Activated naive CD8-positive, alpha-beta T cell treated with anti-CD3 and anti-CD28 coated beads, Interleukin-2, amount 10 ng/mL, durations not matched to agents 7 days and 5 days (primary cell): Measurements from ENCODE around the gene KCNH2. TPM values are rescaled to one million over a fixed set of nuclear protein-coding genes. Genes with fewer than 3 reads are reported as not detected.
A peak's percentile ranks its signal among the peaks of the same experiment; 100 is the strongest.

Source experiments
- ATAC-seq: fragments of 150-1000 bp; cut with Tn5 transposase; one replicate; pipeline ENCODE4 v1.10.0; 2021; ENCODE audit warnings: low read depth, moderate library complexity
- POLR2A ChIA-PET: fragments of 350-600 bp; sonication (Branson Sonifier 250); formaldehyde crosslinking; loops from one replicate; lab custom pipeline; 2021; ENCODE audit warnings: antibody characterized with exemption; lab: Charles Lee
- DNase-seq: peaks from one replicate; pipeline ENCODE4 v3.0.0; 2021
- H3K27ac Mint-ChIP-seq: one replicate; pipeline ENCODE4 v1.8.0; 2022; ENCODE audit warnings: mild to moderate bottlenecking, mixed read lengths
- H3K27me3 Mint-ChIP-seq: one replicate; pipeline ENCODE4 v1.8.0; 2022; ENCODE audit warnings: mild to moderate bottlenecking, moderate library complexity, mixed read lengths
- H3K36me3 Mint-ChIP-seq: one replicate; pipeline ENCODE4 v1.8.0; 2021; ENCODE audit warnings: mild to moderate bottlenecking, mixed read lengths
- H3K4me1 Mint-ChIP-seq: one replicate; pipeline ENCODE4 v1.8.0; 2021; ENCODE audit warnings: mixed read lengths
- H3K4me3 Mint-ChIP-seq: one replicate; pipeline ENCODE4 v1.8.0; 2022; ENCODE audit warnings: mild to moderate bottlenecking, moderate library complexity, mixed read lengths
- H3K9me3 Mint-ChIP-seq: one replicate; pipeline ENCODE4 v1.8.0; 2021; ENCODE audit warnings: mixed read lengths
- total RNA-seq, 2 experiments: library from RNA; stranded (reverse); gene quantifications; one replicate each; pipeline ENCODE4 v1.2.3, GENCODE V29; 2021

Gene KCNH2
- total RNA-seq, 2 experiments from 2014 or later, result 0.50 to 0.54 TPM

DNA sequence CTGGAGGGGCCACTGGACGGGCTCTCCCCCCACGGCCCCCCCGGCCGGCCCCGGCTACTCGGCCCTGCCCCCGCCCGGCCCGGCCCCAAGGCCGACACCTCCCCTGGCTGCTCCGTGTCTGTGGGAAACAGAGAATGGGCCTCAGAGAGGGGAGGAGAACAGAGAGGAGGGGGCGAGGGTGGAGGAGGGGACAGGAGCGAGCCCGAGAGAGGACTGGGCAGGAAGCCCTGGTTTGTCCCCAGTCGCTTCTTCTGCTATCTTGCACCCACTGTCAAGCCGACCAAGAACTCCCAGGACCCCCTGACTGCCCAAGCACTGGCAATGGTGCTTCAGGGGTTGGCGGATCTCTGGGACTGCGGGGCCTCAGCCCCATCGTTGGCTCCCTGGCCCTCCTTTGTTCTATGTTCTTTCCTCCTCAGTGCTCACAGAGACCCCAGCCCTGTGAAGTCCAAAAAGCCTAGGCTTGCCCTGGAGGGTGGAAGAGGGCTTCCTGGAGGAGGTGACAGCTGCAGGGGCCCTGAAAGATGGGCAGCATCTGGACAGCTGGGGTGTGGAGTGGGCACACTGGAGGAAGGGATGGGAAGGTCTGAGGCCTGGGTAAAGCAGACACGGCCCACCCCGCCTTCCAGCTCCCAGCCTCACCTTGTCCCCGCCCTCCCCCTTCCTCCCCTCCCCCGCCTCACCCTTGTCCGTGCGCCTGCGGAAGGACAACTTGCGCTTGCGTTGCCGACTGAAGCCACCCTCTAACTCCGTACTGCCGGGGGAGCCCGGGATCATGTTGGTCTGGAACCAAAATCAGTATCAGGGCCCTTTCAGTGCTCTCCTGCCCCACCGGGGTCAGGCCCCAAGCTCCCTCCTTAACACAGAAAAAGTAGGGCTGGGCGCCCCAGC lies 30.1 kb downstream of the KCNH2 start:
- no peak overlapping the region for H3K4me3 Mint-ChIP-seq
- no peak overlapping the region for H3K27ac Mint-ChIP-seq
- peaks cover 18% of the 10 kb centered on the region for H3K27me3 Mint-ChIP-seq
- DNase-seq, result peak; percentile 15
- peaks cover 1% of the 10 kb centered on the region for H3K4me1 Mint-ChIP-seq
- ATAC-seq, result no peak
- H3K36me3 Mint-ChIP-seq, result no peaks in the 10 kb centered on the region
- POLR2A ChIA-PET, result no interaction called here
- no peaks in the 10 kb centered on the region for H3K9me3 Mint-ChIP-seq

DNA sequence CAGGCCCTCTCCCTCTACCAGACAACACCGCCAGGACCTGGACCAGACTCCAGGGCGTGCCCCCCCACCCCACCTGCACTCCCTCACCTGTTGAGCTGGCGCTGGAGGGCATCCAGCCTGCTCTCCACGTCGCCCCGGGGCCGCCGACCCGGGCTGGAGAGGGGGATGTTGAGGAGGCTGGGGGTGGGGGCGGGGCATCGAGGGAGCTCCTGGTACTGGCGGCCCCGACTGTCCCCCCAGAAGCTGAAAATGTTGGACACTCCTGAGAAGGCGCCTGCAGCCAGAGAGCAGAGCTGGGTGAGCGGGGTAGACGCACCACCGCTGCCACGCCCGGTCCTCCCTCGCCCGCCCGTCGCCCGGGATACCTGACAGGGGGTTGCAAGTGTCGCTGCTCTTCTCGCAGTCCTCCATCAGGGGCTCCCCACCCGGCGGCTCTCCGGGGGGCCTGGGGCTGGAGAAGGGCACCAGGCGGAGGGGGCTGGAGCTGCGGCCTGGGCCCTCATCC lies 30.8 kb downstream of the KCNH2 start:
- DNase-seq (peak; percentile 30), ATAC-seq (no peak)
- Mint-ChIP-seq H3K4me1 (peaks cover 7% of the 10 kb centered on the region), H3K36me3 (no peaks in the 10 kb centered on the region), H3K4me3 (no peak overlapping the region), H3K27me3 (peaks cover 18% of the 10 kb centered on the region), H3K9me3 (no peaks in the 10 kb centered on the region), H3K27ac (no peak overlapping the region)
- POLR2A ChIA-PET, result no interaction called here

DNA sequence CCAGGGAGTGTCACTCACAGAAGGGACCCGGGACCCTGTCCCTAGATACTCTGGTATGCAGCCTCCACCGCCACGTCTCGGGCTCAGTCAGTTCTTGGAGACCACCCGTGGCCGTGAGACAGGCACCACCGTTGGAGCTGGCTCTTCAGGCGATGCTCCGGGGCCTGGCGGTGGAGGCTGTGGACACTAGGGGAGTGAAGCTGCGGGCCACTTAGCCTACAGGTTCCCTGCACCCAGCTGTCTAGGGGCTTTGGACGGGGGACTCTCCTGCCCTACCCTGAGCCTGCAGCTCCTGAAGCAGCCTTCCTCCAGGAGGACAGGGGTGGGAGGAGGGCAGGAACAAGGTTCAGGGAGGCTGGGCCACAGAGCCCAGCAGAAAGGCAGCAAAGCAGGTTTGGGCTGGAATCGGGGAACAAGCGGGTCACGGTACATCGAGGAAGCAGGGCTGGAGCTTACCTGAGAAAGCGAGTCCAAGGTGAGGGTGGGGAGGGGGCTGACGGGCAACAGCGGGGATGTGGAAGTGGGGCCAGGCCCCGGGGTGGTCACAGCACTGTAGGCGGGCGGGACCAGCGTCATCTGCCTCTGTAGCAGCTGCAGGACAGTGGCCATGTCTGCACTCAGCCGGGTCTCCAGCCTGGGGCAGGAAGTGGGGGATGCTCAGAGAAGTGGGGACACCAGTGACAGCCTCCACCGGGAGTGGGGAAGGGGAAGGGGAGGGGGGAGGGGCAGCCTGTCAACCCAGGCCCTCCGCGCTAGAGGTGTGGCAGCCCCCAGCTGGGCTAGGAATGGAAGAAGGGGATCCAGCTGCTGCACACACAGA lies 31.5 kb downstream of the KCNH2 start:
- Mint-ChIP-seq H3K27me3 (peaks cover 18% of the 10 kb centered on the region), H3K36me3 (no peaks in the 10 kb centered on the region), H3K9me3 (no peaks in the 10 kb centered on the region), H3K4me1 (peaks cover 11% of the 10 kb centered on the region), H3K27ac (no peak overlapping the region), H3K4me3 (no peak overlapping the region)
- ATAC-seq (no peak), DNase-seq (peak; percentile 28)
- POLR2A ChIA-PET, result no interaction called here

DNA sequence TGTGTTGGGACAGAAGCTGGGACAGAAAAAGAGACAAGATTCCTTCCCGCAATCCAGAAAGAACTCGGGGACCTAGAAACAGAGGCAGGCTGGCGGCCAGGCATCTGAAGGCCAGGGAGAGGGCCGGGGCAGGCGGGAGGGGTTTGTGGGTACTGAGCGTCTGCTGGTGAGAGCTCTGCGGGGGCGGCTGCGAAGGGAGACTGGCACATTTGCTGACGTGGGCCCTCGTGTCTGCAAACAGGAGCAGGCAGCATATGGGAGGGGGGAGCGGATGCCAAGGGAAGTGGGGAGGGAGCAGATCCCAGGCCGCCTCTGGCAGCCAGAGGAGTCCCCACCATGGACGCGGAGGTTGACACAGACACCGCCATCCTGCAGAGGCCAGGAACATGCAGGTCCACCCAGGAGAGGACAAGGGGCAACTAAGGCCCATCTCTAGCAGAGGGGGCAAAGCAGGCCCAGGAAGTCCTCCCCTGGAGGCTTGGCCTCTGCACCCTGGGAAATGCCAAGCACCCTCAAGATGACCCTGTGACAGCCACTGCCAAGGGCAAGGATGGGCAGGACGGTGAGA lies 32.2 kb downstream of the KCNH2 start:
- Mint-ChIP-seq H3K4me1 (peaks cover 15% of the 10 kb centered on the region), H3K36me3 (no peaks in the 10 kb centered on the region), H3K27me3 (peaks cover 21% of the 10 kb centered on the region), H3K27ac (no peak overlapping the region), H3K9me3 (no peaks in the 10 kb centered on the region), H3K4me3 (no peak overlapping the region)
- POLR2A ChIA-PET, result no interaction called here
- DNase-seq (peak; percentile 23), ATAC-seq (no peak)

DNA sequence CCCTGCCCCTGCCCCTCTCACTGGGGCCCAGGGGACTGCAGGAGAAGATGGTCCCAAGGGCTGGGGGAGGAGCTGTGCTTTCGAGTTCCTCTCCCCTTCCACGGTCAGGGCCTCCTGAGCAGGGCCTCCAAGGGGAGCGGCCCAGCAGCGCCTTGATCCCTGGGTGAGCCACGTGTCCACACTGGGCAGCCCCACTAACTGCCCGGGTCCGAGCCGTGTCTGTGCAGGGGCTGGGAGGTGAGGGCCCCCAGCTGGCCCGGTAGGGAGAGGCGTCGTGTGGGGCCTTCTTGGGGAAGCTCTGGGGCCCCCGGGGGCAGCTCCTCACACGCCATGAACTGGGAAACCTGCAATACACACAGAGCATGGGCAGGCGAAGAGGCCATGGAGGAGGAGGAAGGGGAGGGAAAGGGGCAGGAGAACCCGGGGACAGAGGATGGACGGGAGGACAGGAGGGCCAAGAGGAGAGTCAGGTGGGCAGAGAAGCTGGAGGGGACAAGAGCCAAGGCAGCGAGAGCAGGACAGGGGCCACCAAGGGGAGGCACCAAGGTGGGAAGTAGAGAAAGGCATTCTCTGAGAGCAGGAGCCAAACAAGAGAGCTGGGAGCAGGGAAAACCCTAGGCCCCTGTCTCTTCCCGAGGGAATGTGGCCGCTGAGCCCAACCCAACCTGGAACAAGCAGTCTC lies 32.8 kb downstream of the KCNH2 start:
- DNase-seq, result peak; percentile 25
- no peak overlapping the region for H3K27ac Mint-ChIP-seq
- no peak for ATAC-seq
- H3K9me3 Mint-ChIP-seq, result no peaks in the 10 kb centered on the region
- no peak overlapping the region for H3K4me3 Mint-ChIP-seq
- H3K4me1 Mint-ChIP-seq, result peaks cover 15% of the 10 kb centered on the region
- no peaks in the 10 kb centered on the region for H3K36me3 Mint-ChIP-seq
- POLR2A ChIA-PET, result no interaction called here
- peaks cover 25% of the 10 kb centered on the region for H3K27me3 Mint-ChIP-seq

DNA sequence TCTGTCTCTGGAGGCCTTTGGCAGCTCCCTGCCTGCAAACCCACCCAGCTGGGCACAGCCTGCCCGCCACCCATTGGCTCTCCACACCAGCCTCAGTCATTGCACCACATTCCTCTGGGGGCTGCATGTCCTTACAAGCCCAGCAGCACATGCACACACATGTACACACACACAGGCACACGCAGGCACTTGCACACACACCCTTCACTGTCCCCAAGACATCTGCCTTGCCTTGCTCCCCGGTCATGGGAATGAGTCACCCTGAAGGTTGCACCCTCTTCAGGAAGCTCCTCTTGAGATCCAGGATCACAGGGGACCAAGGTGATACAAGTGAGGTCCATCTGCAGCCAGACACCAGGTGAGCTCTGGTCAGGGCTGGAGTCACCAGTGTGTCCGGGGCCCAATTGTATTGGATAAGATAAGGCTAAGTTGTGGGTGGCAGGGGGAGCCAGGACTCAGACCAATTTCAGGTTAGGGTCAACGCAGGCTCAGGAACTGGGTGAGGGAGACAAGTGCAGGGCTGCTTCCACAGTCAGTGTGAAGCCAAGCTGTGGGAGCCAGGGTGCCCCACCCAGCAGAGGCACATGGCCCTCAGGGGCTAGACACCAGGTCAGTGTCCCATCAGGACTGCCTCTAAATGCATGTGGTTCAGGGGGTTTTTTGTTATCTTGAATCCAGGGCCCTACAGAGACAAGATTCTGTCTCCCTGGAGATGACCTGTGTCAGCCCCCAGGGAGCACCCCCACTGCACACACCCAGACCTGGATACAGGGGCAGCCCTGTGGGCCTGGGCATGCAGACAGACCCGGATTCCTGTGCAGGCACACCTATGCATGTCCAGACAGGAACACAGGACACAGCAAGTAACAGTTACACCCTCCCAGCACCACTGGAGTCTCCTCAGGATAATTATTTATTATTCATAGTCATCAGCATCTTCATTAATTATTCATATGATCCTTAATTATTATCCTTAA lies 33.8 kb downstream of the KCNH2 start:
- no peak for ATAC-seq
- H3K36me3 Mint-ChIP-seq, result no peaks in the 10 kb centered on the region
- DNase-seq, result peak; percentile 21
- H3K4me1 Mint-ChIP-seq, result peaks cover 15% of the 10 kb centered on the region
- H3K9me3 Mint-ChIP-seq, result no peaks in the 10 kb centered on the region
- no peak overlapping the region for H3K27ac Mint-ChIP-seq
- no peak overlapping the region for H3K4me3 Mint-ChIP-seq
- POLR2A ChIA-PET, result no interaction called here
- H3K27me3 Mint-ChIP-seq, result peaks cover 28% of the 10 kb centered on the region

DNA sequence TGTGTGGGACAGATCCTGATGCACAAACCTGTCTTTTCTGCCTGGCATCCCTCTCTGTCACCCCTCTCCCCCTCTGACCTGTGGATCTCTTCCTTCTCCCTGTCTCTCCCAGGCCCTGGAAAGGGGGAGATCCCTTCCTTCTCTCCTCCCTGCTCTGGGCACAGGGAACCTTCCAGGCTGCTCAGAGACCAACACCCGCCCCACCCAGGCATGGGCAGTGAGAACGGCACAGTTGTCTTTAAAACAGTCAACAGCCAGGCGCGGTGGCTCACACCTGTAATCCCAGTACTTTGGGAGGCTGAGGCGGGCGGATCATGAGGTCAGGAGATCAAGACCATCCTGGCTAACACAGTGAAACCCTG lies 34.7 kb downstream of the KCNH2 start:
- Mint-ChIP-seq H3K27ac (no peak overlapping the region), H3K27me3 (peaks cover 24% of the 10 kb centered on the region), H3K4me3 (no peak overlapping the region), H3K9me3 (no peaks in the 10 kb centered on the region), H3K4me1 (peaks cover 18% of the 10 kb centered on the region), H3K36me3 (no peaks in the 10 kb centered on the region)
- DNase-seq, result no peak
- POLR2A ChIA-PET, result no interaction called here
- ATAC-seq, result no peak

DNA sequence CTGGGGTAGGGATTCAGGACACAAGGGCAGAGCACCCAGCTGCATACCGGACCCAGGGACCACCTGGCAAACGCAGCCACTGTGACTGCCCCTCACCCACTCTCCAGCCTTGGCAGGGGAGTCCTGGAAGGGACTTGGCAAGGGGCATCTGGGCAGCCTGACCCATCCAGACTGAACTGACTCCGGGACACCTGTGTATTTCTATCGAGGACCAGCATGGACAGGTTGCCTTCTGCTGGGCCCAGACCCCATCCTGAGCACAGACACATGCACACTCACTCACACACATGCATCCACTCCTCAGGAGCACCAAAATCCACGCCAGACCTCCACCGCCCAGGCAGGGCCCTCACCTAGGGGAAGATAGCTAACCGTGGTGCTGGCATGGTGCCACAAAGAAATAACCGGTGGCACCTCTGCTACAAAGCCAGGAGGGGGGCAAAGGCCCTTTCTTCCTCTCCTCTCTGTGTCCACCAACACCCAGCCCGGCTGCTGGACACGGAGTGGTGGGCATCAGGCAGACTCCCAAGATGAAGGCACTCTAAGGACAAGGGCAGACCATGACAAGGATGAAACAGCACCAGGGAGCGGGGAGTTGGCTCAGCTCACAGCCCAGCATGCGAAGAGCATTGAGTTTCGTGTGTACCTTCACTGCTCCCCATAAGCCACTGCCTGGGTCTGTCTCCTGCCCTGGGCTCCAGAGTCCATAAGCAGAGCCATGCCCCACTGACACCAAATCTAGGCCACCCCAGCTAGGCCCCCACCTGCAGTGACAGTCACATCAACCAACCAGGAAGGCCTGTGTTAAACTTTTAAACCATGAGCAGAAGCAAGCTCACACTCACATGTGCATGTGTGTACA lies 35.3 kb downstream of the KCNH2 start:
- ATAC-seq (no peak), DNase-seq (peak; percentile 32)
- Mint-ChIP-seq H3K27ac (no peak overlapping the region), H3K36me3 (no peaks in the 10 kb centered on the region), H3K9me3 (no peaks in the 10 kb centered on the region), H3K27me3 (peaks cover 19% of the 10 kb centered on the region), H3K4me1 (peaks cover 24% of the 10 kb centered on the region), H3K4me3 (no peak overlapping the region)
- POLR2A ChIA-PET, result no interaction called here

DNA sequence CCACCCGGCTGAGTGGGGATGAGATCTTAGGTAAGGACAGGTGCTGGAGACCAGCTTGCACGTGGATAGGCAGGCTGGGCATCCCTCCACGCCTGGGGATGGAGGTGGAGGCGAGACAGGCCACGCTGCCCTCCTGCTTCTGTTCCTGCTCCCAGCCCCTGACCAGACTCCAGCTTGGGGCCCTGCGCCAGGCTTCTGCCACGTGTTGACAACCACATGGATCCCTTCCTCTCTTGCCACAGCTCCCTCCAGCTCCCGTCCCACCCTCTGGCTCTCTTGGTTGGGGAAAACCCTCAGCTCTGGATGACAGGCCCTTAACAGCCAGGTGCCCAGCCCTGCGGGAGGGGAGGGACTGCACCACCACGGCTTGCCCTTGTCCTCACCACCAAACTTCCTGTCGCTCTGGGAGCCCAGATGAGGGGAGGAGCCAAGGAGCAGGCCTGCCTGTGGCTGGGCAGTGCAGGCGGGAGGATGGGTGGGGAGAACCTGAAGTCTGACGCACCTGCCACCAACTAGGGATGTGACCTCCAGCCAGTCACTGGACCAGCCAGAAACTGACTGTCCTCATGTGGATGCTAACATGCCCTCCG lies 36.0 kb downstream of the KCNH2 start:
- no peaks in the 10 kb centered on the region for H3K9me3 Mint-ChIP-seq
- POLR2A ChIA-PET, result no interaction called here
- H3K4me1 Mint-ChIP-seq, result peaks cover 27% of the 10 kb centered on the region

DNA sequence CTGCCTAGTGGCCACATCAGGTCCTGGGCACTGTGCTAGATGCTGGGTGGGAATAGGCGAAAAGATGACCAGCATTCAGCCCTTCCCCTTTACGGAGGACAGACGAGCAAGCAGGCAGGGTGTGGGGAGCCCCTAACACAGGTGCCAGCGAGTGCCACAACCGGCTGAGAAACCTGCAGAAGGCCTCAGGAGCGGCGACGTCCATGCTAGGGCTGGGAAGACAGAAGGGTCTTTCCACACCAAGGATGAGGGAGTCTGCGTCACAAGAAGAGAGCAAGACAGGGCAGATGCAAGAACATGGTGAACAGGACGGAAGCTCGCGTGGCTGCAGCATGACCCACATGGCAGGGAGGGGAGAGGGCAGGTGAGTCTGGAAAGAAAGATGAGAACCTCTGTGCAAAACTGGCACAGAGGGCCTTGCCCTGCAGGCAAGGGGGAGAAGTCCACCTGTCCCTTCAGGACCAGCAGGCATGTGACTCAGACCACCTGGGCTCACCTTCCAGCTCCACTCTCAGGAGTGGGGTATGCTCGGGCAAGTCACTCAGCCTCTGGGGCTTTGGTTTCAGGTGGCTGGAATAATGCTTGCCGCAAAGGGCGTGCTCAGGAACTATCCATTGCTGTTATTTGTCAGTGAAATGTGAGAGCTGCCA lies 36.6 kb downstream of the KCNH2 start:
- Mint-ChIP-seq H3K27ac (no peak overlapping the region), H3K4me3 (no peak overlapping the region), H3K27me3 (peaks cover 19% of the 10 kb centered on the region), H3K36me3 (no peaks in the 10 kb centered on the region), H3K4me1 (peaks cover 27% of the 10 kb centered on the region), H3K9me3 (no peaks in the 10 kb centered on the region)
- ATAC-seq, result no peak
- POLR2A ChIA-PET, result no interaction called here
- no peak for DNase-seq

More for the DNA sequence above, 36.0 kb downstream of the KCNH2 start:
- Mint-ChIP-seq H3K27ac (no peak overlapping the region), H3K27me3 (peaks cover 22% of the 10 kb centered on the region), H3K4me3 (no peak overlapping the region), H3K36me3 (no peaks in the 10 kb centered on the region)
- DNase-seq, result peak; percentile 58
- peak; percentile 86 for ATAC-seq
